H1 (cell line): ENCODE measurements around the gene KRT78. TPM values are rescaled to one million over a fixed set of nuclear protein-coding genes. Genes with fewer than 3 reads are reported as not detected.

ENCODE experiments used
- CTCF ChIA-PET: fragments of 300-600 bp; sonication (Branson Sonifier 250); formaldehyde crosslinking; loops from one replicate; lab custom pipeline; 2021; ENCODE audit not compliant: partially characterized antibody; lab: Charles Lee
- POLR2A ChIA-PET: fragments of 300-600 bp; sonication (Branson Sonifier 250); formaldehyde crosslinking; loops from one replicate; lab custom pipeline; 2021; ENCODE audit warnings: inconsistent platforms; ENCODE audit not compliant: partially characterized antibody; lab: Charles Lee
- DNase-seq, 2 experiments: peaks; one replicate each; pipeline versions ENCODE4 v3.0.0 to v3.0.0-alpha.2; 2010 to 2022; ENCODE audit warnings: low spot score in 2 of 2, low read depth in 1 of 2, mixed read lengths in 1 of 2
- FAIRE-seq: peaks from 2 replicates; lab custom pipeline; 2011; peaks lifted over from hg19 to GRCh38; lab: Jason Lieb, UNC
- H2AFZ ChIP-seq: 2 replicates; pipeline ENCODE4 v1.8.1; 2012; ENCODE audit warnings: low read length, inconsistent platforms
- H2AK5ac ChIP-seq: 2 replicates; pipeline ENCODE4 v1.6.1; 2013; ENCODE audit warnings: low read depth, low read length
- H2BK120ac ChIP-seq: replicated peaks from 2 replicates; pipeline ENCODE3; 2013; ENCODE audit warnings: low read depth, low read length, inconsistent platforms
- H2BK12ac ChIP-seq: 2 replicates; pipeline ENCODE4 v1.6.1; 2013; ENCODE audit warnings: low read depth, low read length
- H2BK15ac ChIP-seq: 2 replicates; pipeline ENCODE4 v1.6.1; 2013; ENCODE audit warnings: low read length
- H2BK20ac ChIP-seq: 2 replicates; pipeline ENCODE4 v1.6.1; 2013; ENCODE audit warnings: low read length
- H2BK5ac ChIP-seq: 2 replicates; pipeline ENCODE4 v1.6.1; 2013; ENCODE audit warnings: low read depth, low read length
- H3K14ac ChIP-seq: 2 replicates; pipeline ENCODE4 v1.6.1; 2013; ENCODE audit warnings: inconsistent platforms; ENCODE audit not compliant: insufficient read length
- H3K18ac ChIP-seq: 2 replicates; pipeline ENCODE4 v1.6.1; 2013; ENCODE audit warnings: low read length; ENCODE audit errors: extremely low read depth
- H3K23ac ChIP-seq: 2 replicates; pipeline ENCODE4 v1.6.1; 2013; ENCODE audit warnings: inconsistent platforms; ENCODE audit not compliant: insufficient read length
- H3K23me2 ChIP-seq: 2 replicates; pipeline ENCODE4 v1.6.1; 2013; ENCODE audit warnings: low read depth, low read length
- H3K27ac ChIP-seq: 2 replicates; pipeline ENCODE4 v1.6.1; 2011; ENCODE audit warnings: low read depth, low read length, inconsistent platforms
- H3K27me3 ChIP-seq, 4 experiments: replicated peaks in 1 of 4; 1 replicate in 1 of 4; 2 replicates in 3 of 4; pipeline versions ENCODE4 v1.6.1 to v1.8.1; 2011 to 2013; ENCODE audit warnings: low read length in 3 of 4, mild to moderate bottlenecking in 3 of 4, inconsistent platforms in 2 of 4, mixed read lengths in 2 of 4, moderate library complexity in 1 of 4; ENCODE audit not compliant: control insufficient read depth in 3 of 4, insufficient read depth in 3 of 4; ENCODE audit errors: extremely low read depth in 1 of 4
- H3K36me3 ChIP-seq, 4 experiments: 2 replicates each; pipeline versions ENCODE4 v1.6.1 to v1.8.1; 2011 to 2013; ENCODE audit warnings: mild to moderate bottlenecking in 4 of 4, low read length in 3 of 4, moderate library complexity in 2 of 4, control low read depth in 1 of 4, inconsistent platforms in 1 of 4; ENCODE audit not compliant: insufficient read depth in 4 of 4, control insufficient read depth in 2 of 4
- H3K4ac ChIP-seq: replicated peaks from 2 replicates; pipeline ENCODE3; 2013; ENCODE audit warnings: low read length, low read depth, mixed read lengths, inconsistent platforms; ENCODE audit not compliant: insufficient read length
- H3K4me1 ChIP-seq, 4 experiments: replicated peaks in 1 of 4; 1 replicate in 1 of 4; 2 replicates in 3 of 4; pipeline versions ENCODE4 v1.6.1 to v1.8.1; 2011 to 2013; ENCODE audit warnings: low read length in 3 of 4, inconsistent platforms in 2 of 4, mixed read lengths in 1 of 4; ENCODE audit not compliant: insufficient read depth in 4 of 4, control insufficient read depth in 3 of 4
- H3K4me2 ChIP-seq, 2 experiments: 2 replicates each; pipeline versions ENCODE4 v1.6.1 to v1.8.1; 2011 to 2013; ENCODE audit warnings: low read depth in 2 of 2, low read length in 2 of 2, control low read depth in 1 of 2, inconsistent platforms in 1 of 2, mild to moderate bottlenecking in 1 of 2; ENCODE audit not compliant: insufficient read depth in 1 of 2
- H3K4me3 ChIP-seq, 4 experiments: fragments of 200-600, 300-600 bp in 1 of 4; sonication (generic), shearing (Covaris generic), sonication (Bioruptor Twin) in 1 of 4; 2 replicates each; pipeline versions ENCODE4 v1.5.1 to v1.8.1; 2011 to 2016; ENCODE audit warnings: low read length in 4 of 4, low read depth in 3 of 4, control low read depth in 2 of 4, inconsistent platforms in 2 of 4, mild to moderate bottlenecking in 2 of 4, mixed read lengths in 1 of 4, moderate library complexity in 1 of 4; ENCODE audit not compliant: insufficient read depth in 2 of 4; ENCODE audit errors: extremely low read depth in 1 of 4
- H3K56ac ChIP-seq: replicated peaks from 2 replicates; pipeline ENCODE3; 2013; ENCODE audit warnings: low read depth, mild to moderate bottlenecking, mixed read lengths, low read length, inconsistent platforms; ENCODE audit not compliant: insufficient read length
- H3K79me1 ChIP-seq: 2 replicates; pipeline ENCODE4 v1.6.1; 2013; ENCODE audit warnings: low read depth, low read length, control low read depth
- H3K79me2 ChIP-seq, 2 experiments: 2 replicates each; pipeline versions ENCODE4 v1.6.1 to v1.8.1; 2012 to 2013; ENCODE audit warnings: low read length in 2 of 2, mild to moderate bottlenecking in 2 of 2, inconsistent platforms in 1 of 2; ENCODE audit not compliant: insufficient read depth in 2 of 2, control insufficient read depth in 1 of 2
- H3K9ac ChIP-seq, 4 experiments: replicated peaks in 1 of 4; 1 replicate in 1 of 4; 2 replicates in 3 of 4; pipeline versions ENCODE4 v1.6.1 to v1.8.1; 2011 to 2013; ENCODE audit warnings: low read depth in 3 of 4, low read length in 3 of 4, control low read depth in 2 of 4, mild to moderate bottlenecking in 2 of 4, moderate library complexity in 2 of 4, inconsistent platforms in 1 of 4; ENCODE audit errors: extremely low read depth in 1 of 4
- H3K9me3 ChIP-seq, 2 experiments: 2 replicates each; pipeline versions ENCODE4 v1.6.1 to v1.8.1; 2012 to 2013; ENCODE audit warnings: mild to moderate bottlenecking in 2 of 2, moderate library complexity in 2 of 2, control low read depth in 1 of 2, inconsistent platforms in 1 of 2, low read depth in 1 of 2, low read length in 1 of 2, mixed read lengths in 1 of 2; ENCODE audit not compliant: insufficient read depth in 2 of 2
- H4K20me1 ChIP-seq, 2 experiments: replicated peaks in 1 of 2; 2 replicates each; pipeline versions ENCODE3 to v1.8.1; 2011 to 2013; ENCODE audit warnings: inconsistent platforms in 2 of 2, low read length in 2 of 2, mild to moderate bottlenecking in 1 of 2; ENCODE audit not compliant: insufficient read depth in 2 of 2, control insufficient read depth in 1 of 2
- H4K5ac ChIP-seq: 2 replicates; pipeline ENCODE4 v1.6.1; 2013; ENCODE audit warnings: low read length, low read depth, mixed read lengths, inconsistent platforms; ENCODE audit not compliant: insufficient read length
- H4K8ac ChIP-seq: 2 replicates; pipeline ENCODE4 v1.8.0; 2013; ENCODE audit warnings: mild to moderate bottlenecking, moderate library complexity, low read length, inconsistent platforms; ENCODE audit not compliant: insufficient read depth; ENCODE audit errors: extremely low read depth
- H4K91ac ChIP-seq: replicated peaks from 2 replicates; pipeline ENCODE3; 2013; ENCODE audit warnings: low read length, mixed read lengths, inconsistent platforms; ENCODE audit not compliant: insufficient read length
- NRF1 ChIP-seq: IDR thresholded peaks from 2 replicates; pipeline ENCODE4 v1.6.1; 2011; ENCODE audit warnings: mild to moderate bottlenecking, low read depth, low read length, improper control_type of control experiment
- TBP ChIP-seq: IDR thresholded peaks from 2 replicates; pipeline ENCODE4 v1.6.1; 2011; ENCODE audit warnings: low read depth, low read length, improper control_type of control experiment
- TEAD4 ChIP-seq: IDR thresholded peaks from 2 replicates; pipeline ENCODE4 v1.6.1; 2012; ENCODE audit warnings: low read depth, low read length, inconsistent platforms, mixed read lengths
- WGBS, 2 experiments: shearing (Covaris generic) in 1 of 2; methylation state at CpG; one replicate each; pipeline versions ENCODE4 v1.1.6 to v1.1.7; 2013 to 2015; ENCODE audit warnings: low lambda C conversion rate in 2 of 2, mixed read lengths in 2 of 2, inconsistent platforms in 1 of 2, low coverage in 1 of 2, missing lambda C conversion rate in 1 of 2; ENCODE audit not compliant: insufficient replicate concordance in 2 of 2, insufficient coverage in 1 of 2, insufficient read length in 1 of 2; ENCODE audit errors: extremely low coverage in 1 of 2, missing lambda C conversion rate in 1 of 2; 5-methylcytosine and 5-hydroxymethylcytosine counted together
- polyA plus RNA-seq, 7 experiments: library from polyadenylated mRNA; depleted of rRNA in 3 of 7; stranded (reverse) in 5 of 7; unstranded in 2 of 7; fragments of >200 nt in 5 of 7; fragments of 200-250 nt in 2 of 7; gene quantifications; 1 replicate in 5 of 7; 2 replicates in 1 of 7; 4 replicates in 1 of 7; pipeline versions ENCODE4 v1.2.1 to v1.2.3, GENCODE V29; 2011 to 2013; ENCODE audit warnings: missing spikeins in 2 of 7, mixed read lengths in 2 of 7
- total RNA-seq: library from RNA; stranded (reverse); fragmentation: NEBNext Ultra II Directional; extraction: Animal tissue kit (Norgen Biotek cat#: 25700); gene quantifications from 2 replicates; pipeline ENCODE4 v1.2.1, GENCODE V29; 2021
- TF ChIP-seq, protein P1 (sequence below): IDR thresholded peaks from 2 replicates; pipeline ENCODE4 v1.6.1; 2011; ENCODE audit warnings: low read depth, mild to moderate bottlenecking, low read length; ENCODE audit not compliant: insufficient read depth

The KRT78 gene
- total and polyA plus RNA-seq, 2 of the 8 experiments (the other 6 are each of a cell fraction or from before 2014, with no cell fraction given) = not detected

GRCh38 chr12:52795694-52796428 lies 52.9 kb downstream of the KRT78 start, which contains the start of gene KRT3:
Gene KRT3 (minus strand): TSS chr12:52796117. CDS start chr12:52796042, 75 bp downstream.
- POLR2A ChIA-PET = interaction anchor here (1.2 kb wide), 1 partner anchor 32 kb away, joined by 3 read pairs; no protein-coding TSS in a partner anchor
- WGBS, 2 experiments = 95% methylated on average over 14 of the region's 17 CpGs; no CpG with 5 or more reads in 1 of the 2 experiments
- TF ChIP-seq NRF1 (no peak), TBP (no peak), TEAD4 (no peak)
- TF ChIP-seq, protein P1, sequence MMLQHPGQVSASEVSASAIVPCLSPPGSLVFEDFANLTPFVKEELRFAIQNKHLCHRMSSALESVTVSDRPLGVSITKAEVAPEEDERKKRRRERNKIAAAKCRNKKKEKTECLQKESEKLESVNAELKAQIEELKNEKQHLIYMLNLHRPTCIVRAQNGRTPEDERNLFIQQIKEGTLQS = no peak

More at GRCh38 chr12:52795694-52796428, 52.9 kb downstream of the KRT78 start, which contains the start of gene KRT3:
- H3K79me1 ChIP-seq = no peaks in the 10 kb centered on the region
- H3K4me3 ChIP-seq = no peak within 1 kb of the TSS
- H3K4me2 ChIP-seq = no peak within 1 kb of the TSS
- CTCF ChIA-PET = interaction anchor here (0.9 to 2.1 kb wide), 9 partner anchors 27 to 400 kb away, joined by 3 to 7 read pairs (median 3); partner anchors contain the start of gene KRT79
- H2BK12ac ChIP-seq = no peak within 1 kb of the TSS
- no peak within 1 kb of the TSS for H4K8ac ChIP-seq
- H3K79me2 ChIP-seq = no peaks in the 10 kb centered on the region
- H2BK5ac ChIP-seq = no peak within 1 kb of the TSS
- H2AFZ ChIP-seq = no peak within 1 kb of the TSS
- no peak within 1 kb of the TSS for H3K56ac ChIP-seq
- no peak for DNase-seq
- no peaks in the 10 kb centered on the region for H3K27me3 ChIP-seq
- H4K91ac ChIP-seq = no peak within 1 kb of the TSS
- H3K36me3 ChIP-seq = no peaks in the 10 kb centered on the region
- no peak within 1 kb of the TSS for H2BK15ac ChIP-seq
- no peak within 1 kb of the TSS for H4K5ac ChIP-seq
- no peak within 1 kb of the TSS for H3K23ac ChIP-seq
- H3K4me1 ChIP-seq = peaks cover 0 to 9% (median 2%) of the 10 kb centered on the region in 4 experiments; a peak in 3 of 7 replicates
- H3K23me2 ChIP-seq = no peaks in the 10 kb centered on the region
- H3K14ac ChIP-seq = no peak within 1 kb of the TSS
- no peak within 1 kb of the TSS for H2AK5ac ChIP-seq
- no peaks in the 10 kb centered on the region; a peak in 1 of 4 replicates for H3K9me3 ChIP-seq
- H2BK20ac ChIP-seq = no peak within 1 kb of the TSS
- no peak within 1 kb of the TSS for H3K27ac ChIP-seq
- H3K4ac ChIP-seq = no peak within 1 kb of the TSS
- no peak within 1 kb of the TSS for H3K9ac ChIP-seq
- no peaks in the 10 kb centered on the region for H4K20me1 ChIP-seq
- no peak within 1 kb of the TSS for H3K18ac ChIP-seq
- no peak for FAIRE-seq
- no peak within 1 kb of the TSS for H2BK120ac ChIP-seq
